ENCODE results near the gene SFMBT1.
A peak's percentile ranks its signal among the peaks of the same experiment; 100 is the strongest.

The SFMBT1 gene

GRCh38 chr3:52912885-52913731, 132.8 kb downstream of the SFMBT1 start:
- DNase-seq = no peak

DNA sequence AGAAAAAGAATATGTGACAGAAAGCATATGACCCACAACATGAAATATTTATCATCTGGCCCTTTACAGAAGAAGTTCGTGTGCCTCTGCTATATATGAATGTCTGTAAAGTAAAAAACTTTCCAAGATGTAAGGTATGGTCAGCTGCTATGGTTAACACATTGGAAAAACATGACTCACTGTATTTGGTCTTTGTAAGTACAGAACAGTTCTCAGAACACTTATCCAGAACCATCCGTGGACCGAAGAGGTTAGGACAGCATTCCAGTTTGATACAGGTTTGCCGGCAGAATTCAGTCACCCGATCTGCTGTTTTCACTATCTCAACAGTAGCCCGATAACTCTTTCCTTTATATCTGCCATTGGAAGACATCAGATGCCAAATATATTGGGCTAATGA, 135.1 kb downstream of the SFMBT1 start:
- no peak for DNase-seq

DNA sequence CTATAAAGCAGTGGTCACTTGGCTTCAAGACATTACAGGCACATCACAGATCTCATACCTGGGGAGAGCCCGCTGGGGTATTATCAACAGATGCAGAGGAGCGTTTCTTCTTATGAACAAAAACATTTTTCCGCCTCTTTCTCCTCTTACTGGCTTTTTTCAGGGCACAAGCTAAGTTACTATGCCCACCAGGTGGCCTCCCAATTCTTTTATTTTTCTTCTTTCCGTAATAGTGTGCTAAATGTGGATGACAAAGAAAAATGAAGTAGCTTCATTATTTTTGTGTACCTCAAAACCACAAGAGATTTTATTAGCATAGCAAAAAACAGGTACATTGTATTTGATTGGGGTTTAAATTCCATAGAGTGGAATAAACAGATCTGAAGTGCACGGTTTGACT, 138.4 kb downstream of the SFMBT1 start:
- DNase-seq = no peak

- no peak for DNase-seq
Observed at GRCh38 chr3:52904552-52904951, 141.3 kb downstream of the SFMBT1 start.

DNA sequence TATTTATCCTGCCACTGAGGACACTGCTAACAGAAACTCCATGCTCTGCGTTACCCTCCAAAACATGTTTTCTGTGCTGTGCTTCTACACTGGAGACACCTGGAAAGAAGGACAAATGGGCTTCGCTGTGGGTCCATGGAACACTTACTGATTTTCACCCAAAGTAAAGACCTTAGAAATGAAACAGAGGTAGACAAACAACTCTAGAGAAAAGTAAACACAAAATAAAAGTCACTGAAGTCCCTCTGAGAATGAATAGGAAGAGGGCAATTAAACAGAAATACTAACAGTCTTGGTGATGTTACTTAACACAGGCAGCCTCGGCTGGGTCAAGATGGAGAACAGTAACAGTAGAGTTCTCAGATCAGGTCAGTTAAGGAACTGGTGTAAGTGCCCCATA, 141.9 kb downstream of the SFMBT1 start:
- DNase-seq = no peak

DNA sequence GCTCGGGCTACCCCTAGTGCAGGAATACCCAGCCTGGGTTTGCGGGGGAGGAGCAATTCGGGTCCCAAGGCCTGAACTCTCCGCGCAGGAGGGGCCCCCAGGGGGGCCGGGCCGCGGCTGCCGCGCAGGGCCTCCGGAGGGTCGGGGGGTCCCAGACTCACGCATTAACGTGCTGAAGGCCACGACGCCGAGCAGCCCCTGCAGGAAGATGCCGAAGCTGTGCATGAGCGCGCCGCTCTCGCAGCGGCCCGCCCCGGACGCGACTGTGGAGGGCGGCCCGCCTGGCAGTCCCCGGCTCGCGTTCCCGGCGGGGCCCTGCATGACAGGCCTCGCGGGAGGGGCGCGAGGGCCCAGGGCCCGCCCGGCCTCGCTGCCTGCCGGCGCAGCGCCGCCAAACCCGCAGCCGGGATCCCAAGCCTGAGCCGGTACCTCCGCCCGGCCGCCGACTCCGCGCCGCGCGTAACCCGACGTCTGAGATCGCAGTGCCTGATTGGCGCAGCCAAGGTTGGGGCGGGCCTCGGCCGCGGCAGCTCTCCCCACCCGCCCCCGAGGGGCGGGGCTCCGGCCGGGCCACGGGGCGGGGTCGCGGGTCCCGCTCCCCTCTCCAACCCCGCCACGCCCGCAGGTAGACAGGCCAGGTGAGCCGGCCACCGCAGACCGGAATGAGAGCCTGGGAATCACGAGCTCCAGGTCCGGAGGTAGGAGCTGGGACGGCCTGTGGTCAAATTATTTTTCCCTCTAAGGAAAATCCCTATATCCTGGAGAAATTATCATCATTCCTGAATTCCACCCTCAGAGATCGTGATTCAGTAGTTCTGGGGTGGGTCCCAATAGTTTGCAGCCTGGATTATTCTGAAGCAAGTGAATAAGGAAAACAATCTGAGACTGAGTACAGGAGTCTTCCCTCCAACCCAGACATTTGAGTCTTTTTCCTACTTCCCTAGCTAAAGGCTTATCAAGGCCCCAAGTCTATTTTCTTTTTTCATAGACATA, 148.4 kb downstream of the SFMBT1 start, which contains the start of gene STIMATE:
Gene STIMATE, minus strand, starts transcription at position 419 of the 993 bp plus-strand sequence. Its CDS starts 98 bp downstream, at position 321.
- peak; percentile 90 for DNase-seq

DNA sequence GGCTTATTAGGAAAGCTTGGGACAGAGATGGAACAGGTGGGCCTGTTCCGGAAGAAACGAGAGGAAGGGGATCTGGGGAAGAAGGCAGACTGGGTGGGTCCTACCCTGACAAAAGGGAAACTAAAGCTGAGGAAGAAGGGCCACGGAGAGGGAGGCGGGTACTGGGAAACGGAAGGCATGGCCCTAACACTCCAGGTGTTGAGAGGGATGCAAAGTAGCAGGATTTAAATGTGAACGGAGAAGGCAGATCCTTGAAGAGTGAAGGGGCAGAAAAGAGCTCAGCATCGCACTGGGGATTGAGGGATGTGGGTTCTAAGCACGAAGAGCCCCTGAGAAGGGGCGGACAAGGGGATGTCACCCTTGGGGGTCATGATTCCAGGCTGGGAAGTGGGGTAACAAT, 149.3 kb downstream of the SFMBT1 start:
- DNase-seq = no peak

- DNase-seq = no peak
Observed at GRCh38 chr3:52896151-52896550, 149.7 kb downstream of the SFMBT1 start.

DNA sequence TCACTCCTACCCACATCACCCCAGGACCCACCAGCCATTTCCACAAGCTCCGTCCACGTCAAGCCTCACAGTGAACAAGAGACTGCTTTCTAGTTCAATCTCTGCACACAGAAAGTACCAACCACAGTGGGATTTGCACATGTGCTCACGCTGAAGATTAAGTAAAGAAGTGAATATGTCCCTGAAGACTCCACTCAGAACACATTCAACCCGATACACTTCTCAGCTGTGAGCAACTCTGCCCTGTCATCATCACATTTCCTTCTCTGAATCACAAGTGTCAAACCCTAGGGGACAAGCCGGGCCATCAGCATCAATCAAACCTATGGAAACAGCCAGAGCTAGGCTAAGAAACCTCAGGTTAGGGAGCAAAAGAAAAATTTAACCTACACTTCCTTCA, 150.5 kb downstream of the SFMBT1 start:
- DNase-seq = no peak

DNA sequence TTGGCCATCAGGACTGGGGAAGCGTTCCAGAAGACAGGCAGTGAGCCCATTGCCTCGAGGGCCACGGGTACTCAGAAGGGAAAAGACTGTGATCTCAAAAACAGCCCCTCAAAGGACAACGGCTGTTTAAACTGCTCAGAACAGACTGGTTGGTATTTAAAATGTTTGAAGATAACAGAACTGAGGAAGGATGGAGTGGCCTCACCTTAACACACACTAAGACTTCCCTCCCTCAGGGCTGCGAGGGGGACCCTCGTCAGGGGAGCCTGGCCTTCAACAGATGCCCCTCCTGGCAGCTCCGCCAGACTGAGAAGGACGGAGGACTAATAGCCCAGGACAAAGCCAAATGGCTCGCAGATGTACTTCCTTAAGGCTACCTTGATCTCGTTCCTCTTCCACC, 151.1 kb downstream of the SFMBT1 start:
- DNase-seq = no peak

GRCh38 chr3:52893723-52894122, 152.2 kb downstream of the SFMBT1 start:
- DNase-seq = no peak

DNA sequence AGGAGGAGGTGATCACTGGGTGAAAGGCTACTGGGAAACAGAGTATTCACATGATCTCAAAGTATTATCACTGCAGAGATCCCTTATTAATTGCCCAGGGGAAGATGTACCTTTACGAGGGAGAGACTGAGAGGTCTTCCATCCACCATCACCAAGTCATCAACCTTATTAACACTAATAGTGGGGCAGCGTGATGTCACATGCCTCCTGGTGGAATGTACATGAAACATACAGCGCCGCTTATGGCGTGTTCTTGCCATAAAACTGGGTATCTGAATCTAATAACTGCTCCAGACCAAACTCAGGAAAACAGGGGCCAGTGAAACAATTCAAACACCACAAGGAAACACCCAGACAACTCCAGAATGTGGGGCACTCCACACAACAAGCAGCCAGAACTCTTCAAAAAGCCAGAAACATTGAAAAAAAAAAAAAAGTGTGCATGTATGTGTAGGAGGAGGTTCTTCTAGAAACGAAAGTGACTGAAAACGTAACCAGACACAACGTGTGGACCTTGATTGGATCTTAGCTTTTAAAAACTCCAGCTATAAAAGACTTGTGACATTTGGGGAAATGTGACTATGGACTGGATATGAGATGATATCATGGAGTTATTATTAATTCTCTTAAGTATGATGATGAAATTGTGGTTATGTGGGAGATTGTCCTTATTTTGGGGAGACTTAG, 153.1 kb downstream of the SFMBT1 start:
- no peak for DNase-seq

DNA sequence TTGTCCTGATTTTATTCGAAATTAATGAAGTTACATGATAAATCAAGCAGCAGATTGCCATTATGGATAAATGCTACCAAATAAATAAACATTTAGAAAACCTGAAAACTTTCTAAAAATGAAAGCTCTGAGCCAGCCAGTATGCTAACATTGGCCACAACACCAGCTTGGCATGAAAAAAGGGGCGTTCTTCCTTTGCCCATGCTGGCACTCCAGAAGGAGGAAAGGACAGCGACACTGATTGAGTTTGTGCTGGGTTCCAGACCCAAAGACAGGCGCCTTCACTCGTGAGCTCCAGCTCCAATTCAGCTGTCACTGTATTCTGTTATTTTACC, 153.6 kb downstream of the SFMBT1 start:
- no peak for DNase-seq

- no peak for DNase-seq
Observed at GRCh38 chr3:52891615-52892081, 154.2 kb downstream of the SFMBT1 start.

DNA sequence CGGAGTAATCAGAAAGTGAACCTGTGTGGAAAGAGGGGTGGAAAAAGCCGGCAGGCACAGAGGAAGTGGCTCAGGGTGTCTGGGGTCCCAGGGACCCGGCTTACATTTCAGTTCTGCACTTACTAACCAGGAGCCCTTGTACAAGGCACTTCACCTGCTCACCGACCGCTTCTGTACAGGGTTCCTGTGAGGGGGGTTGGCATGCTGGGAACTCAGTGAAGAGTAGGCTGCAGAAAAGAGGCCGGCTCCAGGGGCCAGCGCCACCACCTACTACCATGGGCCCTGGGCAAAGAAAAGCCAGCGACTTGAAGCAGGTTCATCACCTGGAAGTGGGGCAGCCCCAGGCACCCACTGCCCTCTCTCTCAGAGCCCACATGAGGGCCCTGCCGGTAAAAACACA, 154.7 kb downstream of the SFMBT1 start:
- DNase-seq = no peak

GRCh38 chr3:52890735-52891134, 155.1 kb downstream of the SFMBT1 start:
- DNase-seq = no peak

- DNase-seq = no peak
Observed at GRCh38 chr3:52889901-52890300, 156.0 kb downstream of the SFMBT1 start.

DNA sequence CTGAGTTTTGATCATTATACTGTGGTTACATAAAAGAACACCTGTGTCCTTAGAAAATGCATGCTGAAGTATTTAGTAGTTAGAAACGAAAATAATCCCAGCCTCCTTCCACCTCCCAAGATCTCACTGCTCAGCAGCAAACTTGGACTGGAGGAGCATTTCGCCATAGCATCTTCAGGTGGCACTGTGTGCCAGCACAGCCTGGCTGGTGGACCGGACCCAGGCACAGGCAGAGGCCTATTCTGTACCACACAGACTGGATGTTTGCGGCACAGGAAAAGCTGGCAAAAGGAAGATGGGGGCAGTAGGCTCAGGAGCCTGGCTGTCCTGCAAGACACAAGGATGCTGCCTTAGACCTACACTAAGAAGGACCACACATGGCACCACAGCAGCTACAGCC, 158.7 kb downstream of the SFMBT1 start:
- DNase-seq = no peak

- no peak for DNase-seq
Observed at GRCh38 chr3:52886049-52886730, 159.7 kb downstream of the SFMBT1 start.

GRCh38 chr3:52882377-52882776, 163.5 kb downstream of the SFMBT1 start:
- DNase-seq = no peak

- no peak for DNase-seq
Observed at GRCh38 chr3:52881871-52882270, 164.0 kb downstream of the SFMBT1 start.

DNA sequence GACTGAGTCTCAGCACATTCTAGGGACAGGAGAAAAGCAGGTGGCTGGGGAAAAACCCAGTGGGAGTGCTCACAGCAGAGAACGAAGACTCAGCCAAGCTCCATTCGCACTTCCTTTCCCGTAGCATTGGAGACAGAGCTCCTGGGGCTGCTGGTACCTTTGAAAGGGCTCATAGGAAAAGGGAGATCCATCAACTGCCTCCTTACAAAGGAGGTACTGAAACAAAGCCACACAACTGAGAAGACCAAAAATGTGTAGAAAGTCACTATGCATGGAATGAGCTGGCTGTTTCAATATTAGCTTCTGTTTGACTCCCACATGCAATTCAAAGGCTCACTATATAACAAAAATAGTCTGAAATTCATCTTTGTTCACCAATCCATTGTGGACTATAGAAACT, 165.4 kb downstream of the SFMBT1 start:
- DNase-seq = no peak
